HG03025 (cell line): ENCODE measurements around the gene B3GLCT.
A peak's percentile ranks its signal among the peaks of the same experiment; 100 is the strongest.
"Not testable (repeated sequence)": the region's sequence is repeated elsewhere in the genome, so short reads cannot be mapped to it uniquely, and the experiment has no call there.

Experiments
- ATAC-seq: cut with Tn5 transposase; IDR thresholded peaks from one replicate; pipeline ENCODE4 v1.9.1; 2021; ENCODE audit warnings: mild to moderate bottlenecking, moderate library complexity; ENCODE audit not compliant: unreplicated experiment, low FRiP score

B3GLCT gene

GRCh38 chr13:31182987-31183386 lies 16.8 kb upstream of the B3GLCT start:
- ATAC-seq, result no peak

GRCh38 chr13:31184451-31184850 lies 15.3 kb upstream of the B3GLCT start:
- ATAC-seq, result no peak

DNA sequence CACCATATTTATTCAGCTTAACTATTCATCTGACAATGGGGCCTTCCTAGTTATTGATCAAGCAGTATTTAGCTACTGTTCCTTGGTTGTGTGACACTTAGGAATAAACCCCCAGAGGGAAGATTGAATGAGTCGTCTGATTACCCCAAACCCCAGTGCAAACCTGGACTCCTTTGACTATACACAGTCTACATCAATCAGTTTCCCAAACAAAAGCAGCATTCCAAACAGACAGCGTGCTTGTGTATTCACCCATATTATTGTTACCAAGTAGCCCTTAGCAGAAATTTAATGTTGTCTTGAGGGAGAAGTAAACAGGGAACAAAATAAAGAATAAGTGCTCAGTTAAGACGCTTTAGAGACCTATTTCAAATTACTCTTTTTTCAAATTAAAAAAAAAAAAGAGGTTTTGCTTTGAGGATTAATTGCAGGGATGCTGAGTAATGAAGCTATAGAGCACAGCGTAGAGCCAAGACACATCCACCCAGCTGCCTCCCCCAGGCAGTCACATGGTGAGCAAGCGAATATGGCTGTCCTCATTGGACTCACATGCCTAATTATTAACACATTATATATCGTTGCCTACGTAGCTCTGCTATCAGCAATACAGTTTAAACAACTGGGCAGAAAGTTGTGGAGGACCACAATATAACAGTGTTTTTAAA lies 14.7 kb upstream of the B3GLCT start:
- no peak for ATAC-seq

DNA sequence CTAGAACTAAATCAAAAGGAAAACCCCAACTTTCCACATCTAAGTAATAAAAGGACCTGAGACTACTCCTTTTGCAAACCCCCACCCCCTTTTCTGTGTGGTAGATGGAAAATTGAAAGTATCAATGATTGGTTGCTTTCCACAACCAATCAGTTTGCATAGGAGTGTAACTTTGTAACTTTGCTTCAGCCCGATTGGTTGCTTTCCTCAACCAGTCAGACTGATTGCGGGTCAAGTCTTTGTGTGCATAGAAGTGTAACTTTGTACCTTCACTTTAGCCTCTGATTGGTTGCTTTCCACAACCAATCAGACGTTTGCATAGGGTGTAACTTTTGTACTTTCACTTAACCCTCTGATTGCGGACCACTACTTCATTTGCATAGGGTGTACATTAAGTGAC lies 8.0 kb upstream of the B3GLCT start:
- ATAC-seq, result no peak

DNA sequence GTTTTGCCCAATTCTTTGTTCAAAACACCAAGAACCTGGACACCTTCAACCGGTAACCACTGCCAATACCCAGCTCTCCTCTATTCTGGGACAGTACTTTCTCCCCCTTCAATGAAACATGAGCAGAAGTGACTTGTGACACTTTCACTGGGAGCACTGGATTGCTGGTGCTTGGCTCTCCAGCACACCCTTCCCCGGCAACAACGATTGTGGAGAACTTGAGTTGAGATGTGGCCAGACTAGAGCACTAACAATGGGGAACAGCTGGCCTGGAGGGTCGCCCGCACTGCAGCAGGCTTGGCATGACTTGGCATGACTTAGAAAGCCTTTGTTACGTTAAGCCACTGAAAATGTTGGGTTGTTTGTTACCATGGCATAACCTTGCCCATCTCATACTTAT lies 7.5 kb upstream of the B3GLCT start:
- ATAC-seq, result no peak

GRCh38 chr13:31195616-31196015 lies 4.2 kb upstream of the B3GLCT start:
- ATAC-seq, result no peak

GRCh38 chr13:31196992-31197391 lies 2.8 kb upstream of the B3GLCT start:
- ATAC-seq, result no peak

DNA sequence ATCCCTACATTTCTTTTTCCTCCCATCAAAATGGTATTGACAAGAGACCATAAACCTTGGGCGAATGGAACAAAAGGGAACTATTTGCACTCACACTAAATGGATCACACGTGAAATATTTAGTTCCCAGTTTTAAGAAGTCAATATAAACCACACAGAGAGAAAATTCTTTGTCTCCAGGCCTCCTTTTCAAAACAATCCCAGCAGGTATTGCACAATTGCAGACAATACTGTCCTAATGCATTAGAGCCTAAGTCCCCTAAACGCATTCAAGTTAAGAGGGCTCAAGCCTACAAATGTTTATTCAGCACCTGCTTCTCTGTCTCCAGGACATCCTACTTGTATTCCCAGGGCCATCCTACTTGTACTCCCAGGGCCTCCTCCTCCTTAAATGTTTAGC lies 1.3 kb upstream of the B3GLCT start:
- ATAC-seq, result no peak

DNA sequence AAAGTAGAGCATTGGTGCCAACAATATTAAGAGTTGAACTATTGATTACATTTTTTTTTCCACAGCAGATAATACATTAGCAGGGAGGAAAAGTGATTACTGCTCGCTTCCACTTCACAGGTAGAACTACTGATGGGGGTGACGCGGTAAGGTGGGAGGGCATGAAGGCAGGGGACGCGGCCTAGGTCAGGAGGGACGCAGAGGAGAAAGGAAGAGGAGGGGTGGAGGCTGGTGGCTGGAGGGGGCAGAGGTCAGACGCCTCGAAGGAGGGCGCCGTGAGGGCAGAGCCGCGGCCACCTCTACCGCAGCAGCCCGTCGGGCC lies 287 bp upstream of the B3GLCT start:
- peak; percentile 11 for ATAC-seq

DNA sequence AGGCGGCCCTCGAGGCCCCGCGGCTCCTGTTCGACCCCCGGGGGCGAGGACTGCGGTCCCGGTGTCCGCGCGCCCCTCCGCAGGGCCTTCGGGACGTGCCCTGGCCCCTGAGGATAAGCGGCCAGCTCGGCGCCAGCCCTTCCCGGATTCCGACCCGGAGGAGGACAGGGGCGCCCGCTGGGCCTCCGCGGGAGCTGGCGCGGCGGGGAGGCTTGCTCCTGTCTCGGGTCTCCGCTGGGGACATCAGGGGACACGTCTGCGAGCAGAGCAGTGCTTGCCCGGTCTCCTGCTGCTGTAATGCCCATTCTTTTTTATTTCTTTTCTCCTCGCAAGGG lies 829 bp downstream of the B3GLCT start:
- ATAC-seq, result peak; percentile 20

GRCh38 chr13:31201341-31202031 lies 1.7 kb downstream of the B3GLCT start:
- no peak for ATAC-seq

DNA sequence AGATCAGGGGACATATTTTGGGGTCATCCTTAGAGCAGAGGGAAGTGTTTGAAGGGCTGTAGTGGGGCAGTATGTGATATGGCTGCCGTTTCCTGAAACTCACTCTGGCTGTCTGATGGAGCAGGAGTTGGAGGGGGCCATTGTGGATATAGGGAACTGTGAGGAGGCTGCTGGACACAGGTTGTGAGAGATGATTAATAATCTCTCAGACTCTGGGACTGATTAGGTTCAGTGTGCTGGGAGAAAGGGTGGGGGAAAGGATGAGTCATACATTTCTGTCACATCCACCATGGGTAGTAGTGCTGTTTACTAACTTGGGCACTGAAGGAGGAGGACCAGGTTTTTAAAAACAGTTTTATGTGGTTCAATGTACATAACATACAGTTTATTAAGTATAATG lies 4.8 kb downstream of the B3GLCT start:
- ATAC-seq, result no peak

GRCh38 chr13:31207661-31208552 lies 8.1 kb downstream of the B3GLCT start:
- no peak for ATAC-seq

- no peak for ATAC-seq
These were observed 8.9 kb downstream of the B3GLCT start for GRCh38 chr13:31208559-31209122.

GRCh38 chr13:31209172-31209840 lies 9.5 kb downstream of the B3GLCT start:
- ATAC-seq, result no peak

GRCh38 chr13:31209841-31210210 lies 10.1 kb downstream of the B3GLCT start:
- no peak for ATAC-seq

- ATAC-seq, result no peak
These were observed 14.0 kb downstream of the B3GLCT start for GRCh38 chr13:31213651-31214289.

GRCh38 chr13:31214435-31214834 lies 14.7 kb downstream of the B3GLCT start:
- no peak for ATAC-seq

- ATAC-seq, result not testable (repeated sequence)
These were observed 17.1 kb downstream of the B3GLCT start for GRCh38 chr13:31216916-31217315.

DNA sequence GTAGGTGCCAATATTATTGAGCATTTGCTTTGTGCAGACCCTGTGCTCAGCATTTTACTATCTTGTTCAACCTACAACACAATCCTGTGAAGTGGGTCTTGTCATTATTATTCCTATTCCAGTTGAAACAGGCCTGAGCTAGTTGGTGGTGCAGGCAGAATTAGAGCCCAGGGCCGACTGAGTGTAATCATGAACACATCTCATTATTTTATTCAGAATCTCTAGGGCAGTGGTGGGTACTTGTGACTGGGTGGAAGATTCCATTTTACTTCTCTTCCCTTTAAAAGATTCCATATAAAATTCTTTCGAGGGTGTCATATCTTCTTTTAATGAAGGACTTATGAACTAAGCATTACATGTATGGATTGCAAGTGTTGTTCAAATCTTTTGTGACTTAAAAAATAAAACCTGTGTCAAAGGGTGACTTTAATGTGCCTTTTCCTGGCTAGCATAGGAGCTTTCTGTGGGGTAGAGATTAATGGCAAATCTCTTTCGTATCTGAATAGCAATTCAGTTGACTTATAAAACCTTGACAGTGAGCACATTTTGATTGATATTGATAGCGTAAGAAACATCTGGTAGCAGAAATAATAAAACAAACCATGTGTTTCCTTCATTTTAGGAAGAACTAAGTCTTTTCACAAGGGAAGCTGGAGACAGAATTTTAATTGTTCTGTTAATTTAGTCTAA lies 20.3 kb downstream of the B3GLCT start:
- ATAC-seq, result no peak
